ENCODE results near the gene IFNAR2. TPM values are rescaled to one million over a fixed set of nuclear protein-coding genes. Genes with fewer than 3 reads are reported as not detected.

IFNAR2 gene
- total RNA-seq, 2 donors from 2014 or later: 12.2 to 12.9 TPM

DNA sequence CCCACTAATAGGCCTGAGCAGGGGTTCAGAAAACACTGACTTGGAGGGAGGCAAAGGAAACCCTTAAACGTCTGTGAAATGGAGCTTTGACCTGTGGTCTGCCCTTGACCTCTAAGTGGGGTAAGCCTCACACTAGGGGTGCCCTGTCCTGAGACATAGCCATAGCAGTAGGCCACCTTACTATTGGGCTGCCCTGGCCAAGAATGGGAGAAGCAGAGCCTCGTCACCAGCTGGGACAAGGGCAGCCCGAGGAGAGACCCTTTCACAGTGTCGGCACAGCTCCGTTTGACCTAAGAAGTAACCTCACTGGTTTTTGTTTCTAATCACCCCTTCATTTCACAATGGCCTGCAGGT is 26.4 kb upstream of the IFNAR2 start:
- ATAC-seq: no peak
- no peaks in the 10 kb centered on the region for H3K9me3 ChIP-seq
- no peak overlapping the region for H3K4me3 ChIP-seq
- WGBS, 2 donors: 39 to 55% methylated on average over 5 of the region's 5 CpGs
- H3K36me3 ChIP-seq (replicated peaks in 1 of 2; ENCODE audit: insufficient read depth in 1 of 2, low read depth in 2 of 2): no peaks in the 10 kb centered on the region
- H3K4me1 ChIP-seq: peaks cover 23% of the 10 kb centered on the region
- TF ChIP-seq, protein P1, sequence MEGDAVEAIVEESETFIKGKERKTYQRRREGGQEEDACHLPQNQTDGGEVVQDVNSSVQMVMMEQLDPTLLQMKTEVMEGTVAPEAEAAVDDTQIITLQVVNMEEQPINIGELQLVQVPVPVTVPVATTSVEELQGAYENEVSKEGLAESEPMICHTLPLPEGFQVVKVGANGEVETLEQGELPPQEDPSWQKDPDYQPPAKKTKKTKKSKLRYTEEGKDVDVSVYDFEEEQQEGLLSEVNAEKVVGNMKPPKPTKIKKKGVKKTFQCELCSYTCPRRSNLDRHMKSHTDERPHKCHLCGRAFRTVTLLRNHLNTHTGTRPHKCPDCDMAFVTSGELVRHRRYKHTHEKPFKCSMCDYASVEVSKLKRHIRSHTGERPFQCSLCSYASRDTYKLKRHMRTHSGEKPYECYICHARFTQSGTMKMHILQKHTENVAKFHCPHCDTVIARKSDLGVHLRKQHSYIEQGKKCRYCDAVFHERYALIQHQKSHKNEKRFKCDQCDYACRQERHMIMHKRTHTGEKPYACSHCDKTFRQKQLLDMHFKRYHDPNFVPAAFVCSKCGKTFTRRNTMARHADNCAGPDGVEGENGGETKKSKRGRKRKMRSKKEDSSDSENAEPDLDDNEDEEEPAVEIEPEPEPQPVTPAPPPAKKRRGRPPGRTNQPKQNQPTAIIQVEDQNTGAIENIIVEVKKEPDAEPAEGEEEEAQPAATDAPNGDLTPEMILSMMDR (IDR thresholded peaks at IDR 0.05): no peak
- TF ChIP-seq POLR2A (IDR thresholded peaks at IDR 0.05): no peak
- H3K27ac ChIP-seq: peak overlapping the region; percentile 26 to 65 (median 50)
- DNase-seq: no peak
- intact Hi-C loops (cut with DNase I): loop anchor here (10.0 kb wide), 2 partner anchors 161 to 241 kb away; no protein-coding TSS in a partner anchor
- H3K27me3 ChIP-seq: no peaks in the 10 kb centered on the region

DNA sequence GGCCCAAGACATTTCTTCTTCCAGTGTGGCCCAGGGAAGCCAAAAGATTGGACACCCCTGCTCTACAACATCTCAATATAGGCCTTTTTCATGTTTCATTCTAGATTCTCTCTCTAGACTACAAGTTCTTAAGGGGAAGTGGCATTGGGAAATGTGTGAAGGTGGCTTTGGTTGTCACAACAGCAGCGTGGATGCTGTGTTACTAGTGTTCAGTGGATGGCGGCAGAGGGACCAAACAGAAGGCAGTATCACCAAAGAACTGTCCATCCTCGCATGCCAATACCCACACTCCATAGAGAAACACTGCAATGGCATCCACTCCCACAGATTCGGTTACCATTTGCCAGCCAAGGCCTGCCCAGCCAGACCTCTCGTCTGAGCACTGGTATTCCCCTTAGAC is 24.3 kb upstream of the IFNAR2 start:
- Histone ChIP-seq H3K4me1 (peaks cover 20% of the 10 kb centered on the region), H3K36me3 (replicated peaks in 1 of 2; ENCODE audit: insufficient read depth in 1 of 2, low read depth in 2 of 2) (no peaks in the 10 kb centered on the region), H3K9me3 (no peaks in the 10 kb centered on the region), H3K27ac (peak overlapping the region in 1 of 4 donors; percentile 65), H3K27me3 (no peaks in the 10 kb centered on the region), H3K4me3 (no peak overlapping the region)
- DNase-seq (peak in 1 of 4 donors; percentile 39), ATAC-seq (no peak)
- intact Hi-C loops (cut with DNase I): loop anchor here (10.0 kb wide), 2 partner anchors 159 to 239 kb away; no protein-coding TSS in a partner anchor
- TF ChIP-seq, protein P1 (IDR thresholded peaks at IDR 0.05): no peak
- no peak for TF ChIP-seq POLR2A (IDR thresholded peaks at IDR 0.05)
- 81 to 89% methylated on average over 5 of the region's 5 CpGs for WGBS, 2 donors

DNA sequence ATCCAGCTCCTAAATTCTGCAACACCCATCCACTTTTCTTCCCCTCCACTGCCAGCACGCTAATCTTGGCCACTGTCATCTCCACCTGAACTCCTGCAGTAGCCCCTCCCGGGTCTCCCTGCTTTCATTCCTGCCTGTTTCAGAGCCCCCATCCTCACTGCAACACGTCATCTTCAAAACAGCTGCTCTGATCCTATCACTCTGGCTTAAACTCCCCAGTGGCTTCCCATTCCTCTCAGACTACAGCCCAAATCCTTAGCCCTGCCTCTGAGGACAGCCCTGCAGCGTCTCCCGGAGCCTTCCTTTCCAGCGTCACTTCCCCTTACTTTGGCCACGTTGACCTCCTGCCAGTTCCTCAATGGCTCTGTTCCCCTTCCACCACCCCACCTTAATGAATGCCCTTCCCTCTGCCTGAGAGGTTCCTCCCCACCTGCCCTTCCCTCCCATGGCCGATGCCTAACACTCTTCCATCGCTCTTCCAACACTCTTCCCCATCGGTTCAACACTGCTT is 22.9 kb upstream of the IFNAR2 start:
- DNase-seq (peak in 1 of 4 donors; percentile 57), ATAC-seq (no peak)
- peaks cover 20% of the 10 kb centered on the region for H3K4me1 ChIP-seq
- TF ChIP-seq, protein P1 (IDR thresholded peaks at IDR 0.05): no peak
- TF ChIP-seq POLR2A (IDR thresholded peaks at IDR 0.05): no peak
- H3K36me3 ChIP-seq (replicated peaks in 1 of 2; ENCODE audit: insufficient read depth in 1 of 2, low read depth in 2 of 2): no peaks in the 10 kb centered on the region
- no peak overlapping the region for H3K27ac ChIP-seq
- WGBS, 2 donors: 55 to 81% methylated on average over 10 of the region's 10 CpGs
- no peaks in the 10 kb centered on the region for H3K27me3 ChIP-seq
- no peak overlapping the region for H3K4me3 ChIP-seq
- intact Hi-C loops (cut with DNase I): loop anchor here (10.0 kb wide), 2 partner anchors 158 to 238 kb away; no protein-coding TSS in a partner anchor
- no peaks in the 10 kb centered on the region for H3K9me3 ChIP-seq

DNA sequence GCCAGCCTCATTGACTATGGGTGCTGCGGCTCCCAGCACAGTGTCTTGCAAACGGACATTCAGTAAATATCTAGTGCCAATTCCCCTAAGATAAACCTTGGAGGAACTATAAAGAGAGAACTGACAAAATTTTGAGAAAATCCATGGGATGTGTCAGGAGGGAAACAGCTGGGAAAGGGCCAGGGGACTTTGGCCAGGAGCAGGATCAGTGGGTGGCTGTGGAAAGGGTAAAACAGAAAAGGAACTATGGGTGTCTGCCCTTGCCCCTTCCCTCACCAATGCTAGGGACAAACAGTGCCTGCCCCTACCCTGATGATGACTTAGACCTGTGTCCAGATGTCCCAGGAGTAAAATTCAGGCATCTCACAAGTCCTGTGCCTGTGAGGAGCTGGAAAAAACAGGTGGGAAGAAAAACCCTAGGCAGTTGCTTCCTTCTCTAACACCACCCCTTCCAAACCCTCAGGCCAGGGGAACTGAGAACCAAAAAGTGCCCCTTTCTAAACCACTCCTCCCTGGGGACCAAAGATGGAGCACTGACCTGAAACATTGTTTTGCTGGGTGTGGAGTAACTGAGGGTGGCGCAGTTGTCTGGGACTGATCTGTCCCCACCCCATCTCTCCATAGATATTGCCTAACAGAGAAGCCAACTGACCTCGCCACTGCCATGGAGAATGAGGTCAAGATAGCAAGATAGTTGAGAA is 22.1 kb upstream of the IFNAR2 start:
- ATAC-seq (no peak), DNase-seq (no peak)
- peaks cover 24% of the 10 kb centered on the region for H3K4me1 ChIP-seq
- H3K9me3 ChIP-seq: no peaks in the 10 kb centered on the region
- no peaks in the 10 kb centered on the region for H3K27me3 ChIP-seq
- H3K27ac ChIP-seq: no peak overlapping the region
- H3K36me3 ChIP-seq (replicated peaks in 1 of 2; ENCODE audit: insufficient read depth in 1 of 2, low read depth in 2 of 2): no peaks in the 10 kb centered on the region
- no peak overlapping the region for H3K4me3 ChIP-seq
- 50 to 77% methylated on average over 4 of the region's 4 CpGs for WGBS, 2 donors
- intact Hi-C loops (cut with DNase I): loop anchor here (10.0 kb wide), 2 partner anchors 157 to 237 kb away; no protein-coding TSS in a partner anchor
- TF ChIP-seq POLR2A (IDR thresholded peaks at IDR 0.05): no peak
- TF ChIP-seq, protein P1 (IDR thresholded peaks at IDR 0.05): no peak
